GM12891 (cell line): ENCODE data around the gene TBC1D22A.

ENCODE experiments used
- PAX5 ChIP-seq: IDR thresholded peaks from 2 replicates; pipeline ENCODE4 v1.6.1; 2011; ENCODE audit warnings: low read length, moderate library complexity, mild to moderate bottlenecking; ENCODE audit not compliant: insufficient read depth, severe bottlenecking
- POLR2A ChIP-seq: IDR thresholded peaks from 2 replicates; pipeline ENCODE4 v1.6.1; 2011; ENCODE audit warnings: low read depth, low read length, control low read depth
- POLR2AphosphoS5 ChIP-seq: IDR thresholded peaks from 2 replicates; pipeline ENCODE4 v1.6.1; 2011; ENCODE audit warnings: low read depth, low read length, control low read depth
- POU2F2 ChIP-seq: IDR thresholded peaks from 2 replicates; pipeline ENCODE4 v1.6.1; 2011; ENCODE audit warnings: low read depth, mild to moderate bottlenecking, control low read depth, low read length, moderate library complexity
- SPI1 ChIP-seq: IDR thresholded peaks from 2 replicates; pipeline ENCODE4 v1.6.1; 2011; ENCODE audit warnings: low read depth, low read length, control low read depth
- TAF1 ChIP-seq: IDR thresholded peaks from 2 replicates; pipeline ENCODE4 v1.6.1; 2011; ENCODE audit warnings: low read depth, low read length, control low read depth

- no peak for TF ChIP-seq SPI1
- no peak for TF ChIP-seq POLR2AphosphoS5
- no peak for TF ChIP-seq POLR2A
- no peak for TF ChIP-seq TAF1
- no peak for TF ChIP-seq PAX5
- TF ChIP-seq POU2F2 = no peak
Observed at GRCh38 chr22:47086596-47087248, 324.3 kb downstream of the TBC1D22A start.
